Fibroblast of upper back skin (primary cell): ENCODE measurements around the gene C22orf15.

Experiments used
- DNase-seq: peaks from one replicate; pipeline ENCODE4 v3.0.0-alpha.2; 2013

Gene C22orf15

DNA sequence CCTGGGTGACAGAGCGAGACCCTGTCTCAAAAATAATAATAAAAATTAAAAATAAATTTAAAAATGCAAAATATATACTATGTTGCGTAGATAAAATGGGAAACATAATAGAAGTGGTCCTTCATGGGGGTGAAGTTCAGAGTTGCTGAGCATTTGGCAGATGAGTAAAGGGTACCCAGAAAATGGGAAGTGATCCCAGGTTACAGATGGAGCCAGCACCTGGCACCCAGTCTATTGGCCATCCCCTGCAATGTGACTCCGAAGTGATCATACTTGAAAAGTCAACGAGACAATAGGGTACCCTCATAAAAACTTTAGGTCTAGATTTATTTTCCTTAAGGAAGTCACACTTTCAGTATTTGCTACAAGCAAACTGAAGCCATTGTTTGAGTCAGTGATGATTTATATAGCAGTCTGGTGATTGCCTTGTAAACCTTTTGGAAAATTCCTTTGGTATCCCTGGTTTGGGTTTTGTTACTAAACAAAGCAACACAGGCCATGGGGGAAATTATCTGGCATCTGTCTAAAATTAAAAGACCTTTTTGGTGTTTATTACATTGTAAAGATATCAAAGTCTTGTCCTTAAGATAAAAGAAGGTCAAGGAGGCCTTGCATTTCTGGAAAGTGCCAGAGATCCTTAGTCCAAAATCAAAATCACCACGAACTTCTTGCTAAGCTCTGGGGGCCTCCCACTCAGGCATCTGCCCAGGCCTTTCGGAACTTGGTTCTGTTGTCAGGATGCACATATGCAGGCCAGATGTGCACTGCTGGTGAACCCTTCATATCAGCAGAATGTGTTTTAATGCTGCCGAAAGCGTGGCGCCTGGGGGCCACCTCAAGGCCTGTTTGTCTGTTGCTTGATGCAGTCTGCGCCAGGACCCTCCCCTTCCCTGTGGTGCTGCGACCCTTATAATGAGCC lies 28.3 kb downstream of the C22orf15 start:
- DNase-seq, result peak; percentile 67

- DNase-seq, result no peak
Measured at GRCh38 chr22:23791738-23792645, 29.2 kb downstream of the C22orf15 start.

GRCh38 chr22:23793326-23793725 lies 30.5 kb downstream of the C22orf15 start:
- DNase-seq, result no peak

- peak; percentile 83 for DNase-seq
Measured at GRCh38 chr22:23796461-23796860, 33.7 kb downstream of the C22orf15 start.

DNA sequence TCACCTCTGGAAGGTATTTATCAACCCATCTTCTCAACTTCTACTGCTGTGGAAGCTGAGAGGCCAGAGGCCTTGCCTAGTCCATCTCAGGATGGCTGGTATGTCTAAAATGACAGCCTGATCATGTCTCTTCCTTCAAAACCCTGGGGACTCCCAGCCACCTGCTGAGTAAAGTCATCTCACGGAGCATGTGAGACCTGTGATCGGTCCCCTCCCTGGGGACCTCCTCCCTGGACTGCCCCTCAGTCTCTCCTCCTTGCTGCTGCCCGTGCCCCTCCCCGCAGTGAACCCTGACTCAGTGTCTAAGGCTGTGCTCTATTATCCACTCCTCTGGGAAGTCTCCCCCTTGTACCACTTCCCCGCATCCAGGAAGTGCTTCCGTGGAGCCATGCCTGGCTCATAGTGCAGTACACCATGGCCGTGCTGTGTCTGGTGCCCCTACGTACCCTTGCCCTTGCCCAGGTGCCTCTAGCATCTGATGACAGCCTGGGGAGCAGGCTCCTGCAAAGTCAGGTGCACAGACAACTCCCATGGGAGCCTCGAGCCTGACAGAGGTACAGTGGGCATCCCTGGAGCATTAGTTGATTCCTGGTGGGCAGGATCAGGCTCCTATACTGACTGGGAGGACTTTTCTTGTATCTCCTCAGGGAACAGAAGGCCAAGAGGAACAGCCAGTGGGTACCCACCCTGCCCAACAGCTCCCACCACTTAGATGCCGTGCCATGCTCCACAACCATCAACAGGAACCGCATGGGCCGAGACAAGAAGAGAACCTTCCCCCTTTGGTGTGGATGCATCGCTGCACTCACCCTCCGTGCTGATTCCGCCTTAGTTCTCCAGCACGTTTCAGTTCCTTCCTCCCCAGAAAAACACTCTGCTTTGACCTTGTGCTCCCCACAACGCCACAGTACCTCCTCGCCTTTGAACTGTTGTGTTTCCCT lies 37.8 kb downstream of the C22orf15 start:
- no peak for DNase-seq

DNA sequence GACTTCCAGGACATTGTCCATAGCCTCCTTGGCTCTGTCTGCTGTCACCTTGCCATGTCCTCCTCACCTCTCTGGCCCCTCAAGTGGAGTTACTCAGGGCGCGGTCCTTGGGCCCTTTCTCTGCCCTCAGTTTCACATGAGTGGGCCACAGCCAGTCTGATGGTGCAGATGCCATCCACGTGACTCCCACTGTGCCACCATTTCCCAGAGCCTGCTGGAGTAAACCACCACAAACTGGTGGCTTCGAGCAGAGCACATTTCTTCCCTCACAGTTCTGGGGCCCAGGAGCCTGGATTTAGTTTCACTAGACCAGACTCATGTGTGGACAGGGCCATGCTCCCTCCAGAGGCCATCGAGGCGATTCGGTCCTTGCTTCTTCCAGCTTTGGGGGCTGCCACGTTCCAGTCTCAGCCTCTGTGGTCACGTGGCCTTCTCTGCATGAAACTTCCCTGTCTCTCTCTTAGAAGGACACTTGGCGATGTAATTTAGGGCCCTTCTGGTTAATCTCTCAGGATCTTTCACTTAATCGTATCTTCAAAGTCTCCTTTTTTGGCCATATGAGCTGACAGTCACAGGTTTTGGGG lies 38.5 kb downstream of the C22orf15 start:
- DNase-seq, result no peak

DNA sequence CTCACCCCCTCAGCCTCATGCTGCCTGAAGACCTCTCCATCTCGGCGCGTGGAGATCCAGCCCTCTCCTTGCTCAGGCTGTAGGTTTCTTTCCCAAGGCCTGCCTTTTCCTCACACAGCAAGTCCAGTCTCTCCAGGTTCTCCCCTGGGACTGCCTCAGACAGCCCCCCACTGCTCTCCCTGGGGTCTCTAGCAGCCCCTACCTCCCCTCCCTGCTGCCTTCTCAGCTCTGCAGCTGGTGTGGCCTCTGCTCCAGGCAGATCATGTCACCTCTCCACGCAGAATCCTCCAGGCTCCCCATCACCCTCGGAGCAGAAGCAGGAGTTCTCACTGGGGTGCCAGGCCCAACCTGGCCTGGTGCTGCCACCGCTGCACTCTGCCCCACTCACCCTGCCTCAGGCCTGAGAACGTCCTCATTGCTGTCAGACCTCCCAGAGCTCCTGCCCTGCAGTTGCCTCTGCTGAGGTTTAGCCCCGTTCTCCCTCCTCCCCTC lies 39.1 kb downstream of the C22orf15 start:
- no peak for DNase-seq

GRCh38 chr22:23803001-23803819 lies 40.4 kb downstream of the C22orf15 start:
- no peak for DNase-seq

- DNase-seq, result no peak
Measured at GRCh38 chr22:23804781-23805291, 42.0 kb downstream of the C22orf15 start.

- no peak for DNase-seq
Measured at GRCh38 chr22:23806837-23807236, 44.0 kb downstream of the C22orf15 start.

DNA sequence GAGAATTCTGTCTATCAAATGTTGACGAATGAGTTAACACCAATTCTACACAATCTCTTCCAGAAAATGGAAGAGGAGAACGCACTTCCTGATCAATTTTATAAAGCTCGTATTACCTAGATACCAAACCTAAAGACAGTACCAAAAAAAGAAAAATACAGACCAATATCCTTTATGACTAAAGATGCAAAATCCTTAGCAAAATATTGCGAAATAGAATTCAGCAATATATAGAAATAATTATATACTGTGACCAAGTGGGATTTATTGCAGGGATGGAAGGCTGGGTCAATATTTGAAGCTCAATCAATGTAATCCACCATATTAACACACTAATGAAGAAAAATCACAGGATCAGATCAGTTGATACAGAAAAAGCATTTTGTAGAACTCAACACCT lies 49.6 kb downstream of the C22orf15 start:
- no peak for DNase-seq
